ENCODE results near the gene GOLIM4.

The GOLIM4 gene

DNA sequence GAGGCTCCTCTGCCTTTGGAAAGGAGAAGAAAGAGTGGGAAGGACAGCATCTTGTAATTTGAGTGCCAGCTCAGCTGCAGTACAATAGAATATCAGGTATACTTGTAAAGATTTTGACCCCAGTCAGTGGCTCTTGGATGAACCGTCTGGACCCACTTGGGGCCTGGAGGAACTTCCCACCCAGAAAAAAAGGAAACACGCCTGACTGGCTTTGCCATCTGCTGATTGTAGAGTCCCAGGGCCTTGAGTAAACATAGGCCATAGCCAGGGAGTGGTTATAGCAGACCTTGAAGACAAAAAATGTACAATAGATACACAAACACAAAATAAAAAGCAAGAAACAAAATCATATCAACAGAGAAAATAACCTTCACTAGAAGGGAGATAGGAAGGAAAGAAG lies 112.1 kb downstream of the GOLIM4 start:
- DNase-seq, result no peak

DNA sequence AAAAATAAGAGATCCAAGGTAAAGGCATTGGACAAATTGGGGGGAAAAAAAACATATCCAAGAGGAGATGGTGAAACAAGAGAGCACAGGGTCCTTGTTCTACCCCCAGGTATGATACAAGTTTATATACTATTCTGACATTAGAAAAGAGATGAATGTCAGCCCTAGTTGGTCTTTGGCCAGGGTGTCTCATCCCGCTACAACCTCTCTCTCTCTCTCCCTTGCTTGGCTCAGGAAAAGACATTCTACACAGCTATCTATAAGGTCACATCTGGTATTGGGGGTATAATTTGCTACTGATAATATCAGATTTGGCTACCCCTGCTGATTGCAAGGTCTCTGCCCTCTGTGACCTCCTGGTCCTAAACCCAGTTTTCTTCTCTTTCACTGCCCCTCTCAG lies 117.2 kb downstream of the GOLIM4 start:
- DNase-seq, result no peak

DNA sequence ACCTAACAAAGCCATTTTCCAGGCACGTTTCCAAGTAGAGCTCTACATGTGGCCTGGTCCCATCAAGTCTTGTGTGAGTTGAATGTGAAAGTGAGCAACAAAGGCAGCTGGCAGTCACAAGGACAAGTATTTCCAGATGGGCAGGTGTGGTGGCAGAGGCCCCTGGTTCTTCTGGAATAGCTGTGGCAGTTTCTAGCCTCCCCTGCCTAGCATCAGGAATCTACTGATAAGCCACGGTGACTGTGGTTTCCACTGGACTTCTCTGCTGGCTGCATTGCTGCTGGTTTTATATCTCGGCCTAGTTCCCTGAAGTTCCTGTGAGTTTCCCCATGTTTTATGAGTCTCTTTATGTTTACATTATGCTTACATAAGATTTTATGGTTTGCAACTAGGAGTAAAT lies 117.7 kb downstream of the GOLIM4 start:
- no peak for DNase-seq

DNA sequence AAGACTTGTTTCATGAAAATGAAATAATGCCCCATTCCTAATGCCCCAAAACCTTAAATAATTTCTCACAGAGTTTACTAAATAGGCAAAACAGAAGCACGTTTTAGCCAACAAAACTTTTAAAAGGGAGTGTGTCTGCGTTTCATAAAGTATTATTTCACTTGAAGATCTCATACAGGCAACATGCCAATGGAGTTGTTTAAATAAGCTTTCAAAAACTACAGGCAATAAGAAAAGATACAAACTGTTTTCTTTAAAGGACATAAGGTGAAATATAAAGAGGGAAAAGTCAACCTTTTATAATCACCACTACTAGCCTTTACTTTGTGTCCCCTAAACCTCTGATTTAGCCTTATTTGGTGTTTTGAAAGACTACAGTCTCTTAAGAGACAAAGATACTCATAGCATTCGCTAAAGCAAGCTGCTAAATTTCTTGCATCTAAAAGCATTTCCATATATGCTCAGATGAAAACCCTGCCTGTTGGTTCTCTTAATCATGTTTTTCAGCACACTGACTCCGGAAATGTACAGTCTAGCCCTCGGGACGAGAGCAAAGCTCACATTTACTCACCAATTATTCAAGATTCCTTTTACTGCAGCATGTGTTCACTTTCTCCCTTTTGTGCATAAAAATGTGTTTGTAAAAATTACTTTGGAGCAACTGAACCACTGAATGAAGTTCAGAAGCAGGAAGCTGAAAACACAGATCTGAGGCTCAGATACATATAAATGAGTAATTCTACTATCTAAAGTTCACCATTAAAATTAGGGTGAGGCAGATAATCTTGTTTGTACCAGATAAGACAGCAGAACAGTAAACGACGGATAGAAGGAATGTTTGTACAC lies 119.0 kb downstream of the GOLIM4 start:
- DNase-seq, result no peak

DNA sequence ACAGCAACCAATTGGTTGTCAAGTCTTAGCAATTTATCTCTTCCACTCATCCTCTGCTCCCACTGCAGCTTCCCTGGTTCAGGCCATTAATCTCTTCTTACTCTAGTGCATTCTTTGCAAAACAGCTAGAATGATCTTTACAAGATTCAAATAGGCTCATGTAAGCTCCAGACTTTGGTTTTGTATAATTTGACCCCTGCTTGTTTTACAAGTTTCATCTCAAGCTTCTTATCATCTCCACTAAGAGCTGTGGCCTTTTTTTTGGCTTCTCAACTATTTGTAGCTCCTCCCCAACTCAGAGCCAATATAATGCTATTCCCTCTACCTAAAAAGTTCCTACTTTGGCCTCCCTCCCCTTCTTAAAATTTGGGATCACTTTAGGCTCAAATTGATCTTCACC lies 121.8 kb downstream of the GOLIM4 start:
- DNase-seq, result no peak

DNA sequence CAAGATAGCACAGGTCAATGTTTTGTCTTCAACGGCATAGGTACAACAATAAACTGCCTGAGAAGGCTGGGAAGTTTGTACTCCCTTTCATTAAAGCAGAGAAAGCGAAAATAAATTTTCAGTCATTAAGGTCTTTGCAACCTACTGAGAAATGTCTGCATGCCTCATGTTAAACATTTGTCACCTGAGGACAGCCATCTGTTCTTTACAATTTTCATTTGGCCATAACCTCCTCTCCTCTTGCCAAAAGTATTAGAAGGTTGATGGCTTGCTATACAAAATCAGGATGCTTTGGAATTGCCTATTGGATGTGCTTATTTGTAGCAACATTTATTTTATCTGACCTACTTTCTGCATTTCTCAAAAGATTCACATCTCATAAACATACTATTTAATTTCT lies 122.7 kb downstream of the GOLIM4 start:
- DNase-seq, result no peak

DNA sequence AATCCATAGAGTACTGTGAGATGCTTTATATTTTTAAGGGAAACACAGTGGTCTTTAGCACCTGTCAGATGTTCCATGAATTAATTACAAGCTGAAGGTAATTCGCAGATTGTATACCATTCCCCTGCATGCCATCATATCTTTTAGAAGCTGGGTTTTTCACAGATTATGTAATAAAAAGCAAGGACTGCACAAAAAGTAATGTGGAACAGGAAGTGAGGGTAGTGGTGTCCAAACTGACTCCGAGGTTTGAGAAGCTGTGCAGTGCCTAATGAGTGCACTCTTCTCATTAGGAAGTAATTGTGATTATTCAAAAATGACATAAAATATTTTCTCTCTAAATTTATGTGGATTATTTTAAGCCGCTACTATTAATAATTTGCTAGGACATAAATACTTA lies 123.2 kb downstream of the GOLIM4 start:
- DNase-seq, result no peak

DNA sequence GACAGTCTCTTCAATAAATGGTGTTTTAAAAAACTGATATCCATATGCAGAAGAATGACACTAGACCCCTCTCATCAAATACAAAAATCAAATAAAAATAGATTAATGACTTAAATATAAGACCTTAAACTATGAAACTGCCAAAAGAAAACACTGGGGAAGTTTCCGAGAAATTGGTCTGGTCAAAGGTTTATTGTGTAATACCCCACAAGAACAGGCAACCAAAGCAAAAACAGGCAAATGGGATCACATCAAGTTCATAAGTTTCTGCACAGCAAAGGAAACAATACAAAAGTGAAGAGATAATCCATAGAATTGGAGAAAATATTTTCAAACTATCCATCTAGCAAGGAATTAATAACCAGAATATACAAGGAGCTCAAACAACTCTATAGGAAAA lies 126.2 kb downstream of the GOLIM4 start:
- DNase-seq, result no peak

DNA sequence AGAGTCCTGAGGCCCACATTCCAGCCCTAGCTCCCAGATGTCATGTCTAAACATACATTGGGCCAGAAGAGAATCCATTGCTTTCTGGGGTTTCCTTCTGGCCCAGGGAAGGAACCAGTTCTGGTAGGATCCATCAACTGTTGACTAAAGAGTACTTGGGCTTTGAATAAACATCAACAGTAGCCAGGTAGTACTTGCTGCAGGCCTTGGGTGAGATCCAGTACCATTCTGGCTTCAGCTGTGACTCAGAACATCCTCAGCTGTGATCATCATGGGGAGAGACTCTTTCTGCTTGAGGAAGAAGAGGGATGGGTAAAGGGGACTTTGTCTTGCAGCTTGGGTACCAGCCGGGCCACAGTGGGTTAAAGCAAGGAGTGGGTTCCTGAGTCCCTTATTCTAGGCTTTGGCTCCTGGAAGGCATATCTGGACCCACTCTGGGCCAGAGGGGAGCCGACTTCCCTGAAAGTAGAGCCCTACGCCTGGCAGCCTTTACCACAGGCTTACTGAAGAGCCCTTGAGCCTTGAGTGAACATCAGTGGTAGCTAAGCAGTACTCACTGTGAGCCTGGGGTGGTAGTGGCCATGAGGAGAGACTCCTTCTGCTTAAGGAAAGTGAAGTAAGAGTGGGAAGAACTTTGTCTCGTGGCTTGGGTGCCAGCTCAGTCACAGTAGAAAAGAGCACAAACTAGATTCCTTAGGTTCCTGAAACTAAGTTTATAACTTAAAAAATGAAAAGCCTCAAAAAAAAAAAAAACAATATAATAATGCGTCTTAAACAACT lies 128.3 kb downstream of the GOLIM4 start:
- DNase-seq, result no peak

All from CD4-positive, alpha-beta T cell treated with Interleukin-21 for 1 hour (primary cell).